Mesenchymal stem cell (in vitro differentiated cells and primary cell): Measurements from ENCODE around the gene KIAA1217.

Source experiments
- DNase-seq: peaks from one replicate; pipeline ENCODE4 v3.0.0-alpha.2; 2013
- H2AFZ ChIP-seq: one replicate; pipeline ENCODE4 v1.6.1; 2013; ENCODE audit warnings: low read depth, mild to moderate bottlenecking, control low read depth, inconsistent platforms, low read length, moderate library complexity
- H2AK5ac ChIP-seq: 2 replicates; pipeline ENCODE4 v1.6.1; 2013; ENCODE audit warnings: low read length, moderate library complexity, mild to moderate bottlenecking, inconsistent platforms; ENCODE audit not compliant: severe bottlenecking
- H2BK120ac ChIP-seq: one replicate; pipeline ENCODE4 v1.6.1; 2013; ENCODE audit warnings: low read depth, mild to moderate bottlenecking, inconsistent platforms, low read length, moderate library complexity
- H2BK12ac ChIP-seq, 2 experiments: one replicate each; pipeline ENCODE4 v1.6.1; 2013; ENCODE audit warnings: inconsistent platforms in 2 of 2, low read length in 2 of 2, mild to moderate bottlenecking in 2 of 2, moderate library complexity in 2 of 2, control low read depth in 1 of 2
- H2BK15ac ChIP-seq: one replicate; pipeline ENCODE4 v1.6.1; 2013; ENCODE audit warnings: mild to moderate bottlenecking, low read depth, inconsistent platforms; ENCODE audit not compliant: poor library complexity, severe bottlenecking
- H2BK5ac ChIP-seq: 2 replicates; pipeline ENCODE4 v1.6.1; 2013; ENCODE audit warnings: low read depth, mild to moderate bottlenecking, low read length, control low read depth, inconsistent platforms; ENCODE audit not compliant: poor library complexity, severe bottlenecking
- H3K14ac ChIP-seq, 2 experiments: one replicate each; pipeline ENCODE4 v1.6.1; 2013; ENCODE audit warnings: inconsistent platforms in 2 of 2, low read length in 2 of 2, control low read depth in 1 of 2, mild to moderate bottlenecking in 1 of 2, moderate library complexity in 1 of 2
- H3K18ac ChIP-seq, 2 experiments: one replicate each; pipeline ENCODE4 v1.6.1; 2013; ENCODE audit warnings: inconsistent platforms in 2 of 2, low read length in 2 of 2, control low read depth in 1 of 2, low read depth in 1 of 2, mild to moderate bottlenecking in 1 of 2
- H3K23ac ChIP-seq, 2 experiments: one replicate each; pipeline ENCODE4 v1.6.1; 2013; ENCODE audit warnings: inconsistent platforms in 2 of 2, low read length in 2 of 2, mild to moderate bottlenecking in 2 of 2, moderate library complexity in 2 of 2, control low read depth in 1 of 2
- H3K27ac ChIP-seq: 2 replicates; pipeline ENCODE4 v1.5.1; 2013; ENCODE audit warnings: mild to moderate bottlenecking, moderate library complexity, low read length, control low read depth, inconsistent platforms; ENCODE audit not compliant: poor library complexity, severe bottlenecking
- H3K27me3 ChIP-seq, 2 experiments: 2 replicates each; pipeline versions ENCODE4 v1.6.1 to v1.7.0; 2013; ENCODE audit warnings: low read length in 2 of 2, mild to moderate bottlenecking in 2 of 2, moderate library complexity in 2 of 2, control low read depth in 1 of 2, inconsistent platforms in 1 of 2; ENCODE audit not compliant: control insufficient read depth in 1 of 2, insufficient read depth in 1 of 2
- H3K36me3 ChIP-seq, 2 experiments: 2 replicates each; pipeline versions ENCODE4 v1.6.1 to v1.7.0; 2013; ENCODE audit warnings: low read length in 2 of 2, control low read depth in 1 of 2, inconsistent platforms in 1 of 2, low read depth in 1 of 2, mild to moderate bottlenecking in 1 of 2; ENCODE audit not compliant: insufficient read depth in 2 of 2, control insufficient read depth in 1 of 2
- H3K4ac ChIP-seq, 2 experiments: one replicate each; pipeline ENCODE4 v1.6.1; 2013; ENCODE audit warnings: inconsistent platforms in 2 of 2, low read length in 2 of 2, mild to moderate bottlenecking in 2 of 2, moderate library complexity in 2 of 2, control low read depth in 1 of 2, low read depth in 1 of 2
- H3K4me1 ChIP-seq: 2 replicates; pipeline ENCODE4 v1.6.1; 2013; ENCODE audit warnings: low read depth, low read length, control low read depth; ENCODE audit not compliant: control insufficient read depth, insufficient read depth
- H3K4me2 ChIP-seq: 2 replicates; pipeline ENCODE4 v1.6.1; 2013; ENCODE audit warnings: low read length, mild to moderate bottlenecking, inconsistent platforms; ENCODE audit not compliant: poor library complexity, severe bottlenecking
- H3K4me3 ChIP-seq, 2 experiments: 2 replicates each; pipeline versions ENCODE4 v1.5.1 to v1.7.0; 2013; ENCODE audit warnings: low read length in 2 of 2, mild to moderate bottlenecking in 2 of 2, control low read depth in 1 of 2, low read depth in 1 of 2; ENCODE audit not compliant: insufficient read depth in 1 of 2
- H3K79me1 ChIP-seq: replicated peaks from 2 replicates; pipeline ENCODE4 v1.6.1; 2013; ENCODE audit warnings: mild to moderate bottlenecking, control low read depth, low read length, inconsistent platforms; ENCODE audit not compliant: poor library complexity, severe bottlenecking
- H3K9ac ChIP-seq: 2 replicates; pipeline ENCODE4 v1.7.0; 2013; ENCODE audit warnings: mild to moderate bottlenecking, low read length, moderate library complexity
- H3K9me3 ChIP-seq: 2 replicates; pipeline ENCODE4 v1.7.0; 2013; ENCODE audit warnings: mild to moderate bottlenecking, low read length; ENCODE audit not compliant: control insufficient read depth
- H4K8ac ChIP-seq: one replicate; pipeline ENCODE4 v1.6.1; 2013; ENCODE audit warnings: inconsistent platforms, mild to moderate bottlenecking, low read length, moderate library complexity
- H4K91ac ChIP-seq: one replicate; pipeline ENCODE4 v1.6.1; 2013; ENCODE audit warnings: mild to moderate bottlenecking, low read length, inconsistent platforms
- WGBS: methylation state at CpG from one replicate; pipeline ENCODE4 v1.1.7; 2013; ENCODE audit warnings: mixed read lengths; 5-methylcytosine and 5-hydroxymethylcytosine counted together

KIAA1217 gene

GRCh38 chr10:24394461-24395190, 185.7 kb downstream of the KIAA1217 start:
- Histone ChIP-seq H3K4me3 (no peak overlapping the region), H3K27me3 (peaks cover 0 to 8% of the 10 kb centered on the region in 2 experiments), H3K23ac (no peak overlapping the region), H2AFZ (no peak overlapping the region), H3K4ac (no peak overlapping the region), H2BK12ac (no peak overlapping the region), H4K91ac (no peak overlapping the region), H2BK120ac (no peak overlapping the region), H2BK15ac (no peak overlapping the region), H3K9me3 (no peaks in the 10 kb centered on the region), H3K79me1 (no peaks in the 10 kb centered on the region), H3K4me1 (no peaks in the 10 kb centered on the region), H3K36me3 (no peaks in the 10 kb centered on the region), H3K18ac (no peak overlapping the region), H3K4me2 (no peak overlapping the region), H3K27ac (no peak overlapping the region), H3K14ac (no peak overlapping the region), H4K8ac (no peak overlapping the region), H3K9ac (no peak overlapping the region), H2AK5ac (no peak overlapping the region), H2BK5ac (no peak overlapping the region)
- WGBS = 85% methylated on average over 8 of the region's 9 CpGs
- no peak for DNase-seq

GRCh38 chr10:24396396-24396795, 187.5 kb downstream of the KIAA1217 start:
- Histone ChIP-seq H2AFZ (no peak overlapping the region), H2BK15ac (no peak overlapping the region), H3K27me3 (peaks cover 0 to 8% of the 10 kb centered on the region in 2 experiments), H3K14ac (no peak overlapping the region), H4K8ac (no peak overlapping the region), H3K27ac (no peak overlapping the region), H3K4me1 (no peaks in the 10 kb centered on the region), H3K79me1 (no peaks in the 10 kb centered on the region), H3K36me3 (no peaks in the 10 kb centered on the region), H3K4ac (no peak overlapping the region), H3K9me3 (no peaks in the 10 kb centered on the region), H3K4me2 (no peak overlapping the region), H2BK12ac (no peak overlapping the region), H3K4me3 (no peak overlapping the region), H2BK120ac (no peak overlapping the region), H2BK5ac (no peak overlapping the region), H2AK5ac (no peak overlapping the region), H3K23ac (no peak overlapping the region), H3K9ac (no peak overlapping the region), H3K18ac (no peak overlapping the region), H4K91ac (no peak overlapping the region)
- WGBS = 92% methylated on average over 4 of the region's 4 CpGs
- no peak for DNase-seq

GRCh38 chr10:24397662-24398061, 188.7 kb downstream of the KIAA1217 start:
- no peaks in the 10 kb centered on the region for H3K79me1 ChIP-seq
- no peak overlapping the region for H2AK5ac ChIP-seq
- no peak overlapping the region for H3K18ac ChIP-seq
- no peak overlapping the region for H4K8ac ChIP-seq
- no peak overlapping the region for H2BK12ac ChIP-seq
- WGBS = 96% methylated on average over 2 of the region's 2 CpGs
- no peak overlapping the region for H2BK15ac ChIP-seq
- H3K9me3 ChIP-seq = no peaks in the 10 kb centered on the region
- no peak overlapping the region for H2BK5ac ChIP-seq
- H3K4me3 ChIP-seq = no peak overlapping the region
- no peak overlapping the region for H2AFZ ChIP-seq
- no peak for DNase-seq
- H3K4me2 ChIP-seq = no peak overlapping the region
- no peaks in the 10 kb centered on the region for H3K36me3 ChIP-seq
- peaks cover 0 to 8% of the 10 kb centered on the region in 2 experiments for H3K27me3 ChIP-seq
- no peaks in the 10 kb centered on the region for H3K4me1 ChIP-seq
- H4K91ac ChIP-seq = no peak overlapping the region
- no peak overlapping the region for H3K4ac ChIP-seq
- no peak overlapping the region for H3K14ac ChIP-seq
- H2BK120ac ChIP-seq = no peak overlapping the region
- H3K27ac ChIP-seq = no peak overlapping the region
- no peak overlapping the region for H3K9ac ChIP-seq
- H3K23ac ChIP-seq = no peak overlapping the region

GRCh38 chr10:24404567-24404966, 195.6 kb downstream of the KIAA1217 start:
- no peak overlapping the region for H2BK120ac ChIP-seq
- no peak overlapping the region for H3K9ac ChIP-seq
- H3K79me1 ChIP-seq = no peaks in the 10 kb centered on the region
- no peak overlapping the region for H2AFZ ChIP-seq
- no peak overlapping the region for H3K23ac ChIP-seq
- H3K4me3 ChIP-seq = no peak overlapping the region
- H3K36me3 ChIP-seq = no peaks in the 10 kb centered on the region
- no peaks in the 10 kb centered on the region for H3K9me3 ChIP-seq
- no peak overlapping the region for H3K14ac ChIP-seq
- no peak overlapping the region for H4K8ac ChIP-seq
- no peak overlapping the region for H2BK5ac ChIP-seq
- H4K91ac ChIP-seq = no peak overlapping the region
- no peaks in the 10 kb centered on the region for H3K27me3 ChIP-seq
- H2BK12ac ChIP-seq = no peak overlapping the region
- H3K27ac ChIP-seq = no peak overlapping the region
- WGBS = 0% methylated on average over 1 of the region's 3 CpGs
- no peak overlapping the region for H3K4ac ChIP-seq
- DNase-seq = no peak
- H3K4me1 ChIP-seq = no peaks in the 10 kb centered on the region
- no peak overlapping the region for H2AK5ac ChIP-seq
- H2BK15ac ChIP-seq = no peak overlapping the region
- H3K4me2 ChIP-seq = no peak overlapping the region
- H3K18ac ChIP-seq = no peak overlapping the region
